HG03135 (cell line): ENCODE data around the gene NDNF.

Source experiments
- ATAC-seq: cut with Tn5 transposase; IDR thresholded peaks from one replicate; pipeline ENCODE4 v1.9.1; 2021; ENCODE audit warnings: mild to moderate bottlenecking, moderate library complexity; ENCODE audit not compliant: unreplicated experiment

Gene NDNF

DNA sequence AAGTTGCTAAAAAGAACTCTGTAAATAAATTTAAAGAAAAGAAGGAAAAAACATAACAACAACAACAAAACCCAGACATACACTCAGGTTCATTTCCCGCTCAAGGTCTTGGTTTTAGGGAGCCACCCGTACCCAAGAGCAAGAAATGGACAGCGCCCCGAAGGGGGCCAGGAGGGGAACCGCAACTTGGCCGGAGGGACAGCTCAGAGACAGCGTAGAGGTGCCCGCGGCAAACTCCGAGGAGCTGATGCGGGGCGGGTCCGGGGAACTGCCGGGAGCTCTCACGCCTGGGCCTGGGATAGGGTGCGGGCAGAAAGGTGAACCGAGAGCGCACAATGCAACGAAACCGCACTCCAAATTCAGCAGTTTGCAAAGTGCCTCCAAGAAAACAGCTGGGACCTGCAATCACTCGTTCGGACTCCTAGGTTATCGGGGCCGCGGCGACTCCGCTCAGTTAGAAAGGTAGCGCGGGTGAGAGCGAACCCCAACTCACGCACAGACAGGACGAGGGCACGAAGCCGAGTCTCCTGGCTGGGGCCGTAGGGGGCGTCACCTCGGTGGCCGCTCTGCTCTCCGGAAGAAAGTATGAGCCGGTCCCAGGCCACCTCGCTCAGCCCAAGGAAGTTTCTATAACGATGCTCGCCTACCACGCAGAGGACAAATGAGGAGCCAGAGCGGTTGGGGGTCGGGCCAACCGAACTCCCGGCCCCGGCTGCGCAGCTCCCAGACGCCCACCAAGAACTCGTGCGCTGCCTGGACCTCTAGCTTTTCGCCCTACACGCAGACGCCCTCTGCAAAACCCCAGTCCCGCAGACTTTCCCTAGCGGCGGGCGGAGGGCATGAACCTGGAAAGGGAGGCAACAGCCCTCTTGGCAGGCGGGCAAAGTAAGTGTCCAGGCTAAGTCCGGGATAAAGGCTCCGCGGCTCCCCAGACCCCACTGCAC is 1.4 kb downstream of the NDNF start:
- ATAC-seq: no peak

DNA sequence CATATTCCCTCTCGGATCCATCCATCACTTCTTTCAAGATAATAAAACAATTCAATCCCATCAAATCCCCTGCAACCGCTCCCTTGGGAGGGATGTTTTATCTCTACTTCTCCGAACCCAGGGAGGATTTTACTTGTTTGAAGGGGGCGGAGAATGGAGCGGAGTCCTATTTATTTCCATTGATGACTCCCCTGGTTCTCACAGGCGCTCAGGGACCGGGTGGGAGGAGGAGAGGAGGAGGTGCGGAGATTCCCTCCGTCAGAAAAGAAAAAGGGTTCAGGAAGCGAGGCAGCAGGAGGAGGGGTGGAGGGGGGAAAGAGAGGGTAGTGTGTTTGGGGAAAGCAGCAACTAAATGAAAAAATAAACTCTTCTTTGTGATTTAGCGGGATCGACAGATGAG is 2.1 kb downstream of the NDNF start:
- ATAC-seq: no peak

DNA sequence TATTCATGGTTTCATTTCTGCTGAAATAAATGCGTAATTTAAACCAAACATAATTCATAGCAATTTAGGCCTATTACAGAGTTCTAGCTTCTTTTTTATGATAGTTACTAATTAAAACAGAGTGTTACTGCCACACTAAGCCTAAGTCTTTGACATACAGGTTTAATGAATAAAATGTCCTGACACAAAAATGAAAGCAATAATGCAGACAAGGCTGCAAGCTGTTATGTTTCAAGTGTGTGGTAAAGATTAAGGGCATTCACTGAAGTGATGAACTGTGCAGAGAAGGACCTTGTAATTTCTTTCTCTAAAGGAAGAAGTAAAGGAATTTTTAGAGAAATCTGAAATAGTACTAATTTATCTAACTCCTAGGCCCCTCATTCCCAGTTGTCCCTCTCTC is 2.9 kb downstream of the NDNF start:
- no peak for ATAC-seq

- no peak for ATAC-seq
Observed at GRCh38 chr4:121064482-121064881, 7.9 kb downstream of the NDNF start.

- no peak for ATAC-seq
Observed at GRCh38 chr4:121062521-121062920, 9.8 kb downstream of the NDNF start.

- no peak for ATAC-seq
Observed at GRCh38 chr4:121061861-121062260, 10.5 kb downstream of the NDNF start.

DNA sequence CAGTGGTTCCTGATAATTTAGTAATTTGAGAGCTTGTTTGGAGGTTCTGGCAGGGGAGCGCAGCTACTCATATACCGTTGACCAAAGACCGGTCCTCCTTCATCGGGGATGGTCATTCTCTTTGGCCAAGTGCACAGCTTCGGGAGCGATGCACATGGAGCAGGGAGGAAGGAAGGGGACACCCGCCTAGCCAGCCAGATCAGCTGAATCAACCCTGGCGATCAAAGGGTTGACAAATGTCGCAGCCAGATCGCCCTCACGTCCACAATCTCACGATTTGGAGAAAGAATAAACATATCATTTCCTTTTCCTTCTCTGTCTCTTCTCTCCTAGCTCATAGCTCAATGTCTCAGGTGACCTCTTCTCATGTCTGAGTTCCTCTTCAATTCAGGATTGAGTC is 11.1 kb downstream of the NDNF start:
- ATAC-seq: no peak

DNA sequence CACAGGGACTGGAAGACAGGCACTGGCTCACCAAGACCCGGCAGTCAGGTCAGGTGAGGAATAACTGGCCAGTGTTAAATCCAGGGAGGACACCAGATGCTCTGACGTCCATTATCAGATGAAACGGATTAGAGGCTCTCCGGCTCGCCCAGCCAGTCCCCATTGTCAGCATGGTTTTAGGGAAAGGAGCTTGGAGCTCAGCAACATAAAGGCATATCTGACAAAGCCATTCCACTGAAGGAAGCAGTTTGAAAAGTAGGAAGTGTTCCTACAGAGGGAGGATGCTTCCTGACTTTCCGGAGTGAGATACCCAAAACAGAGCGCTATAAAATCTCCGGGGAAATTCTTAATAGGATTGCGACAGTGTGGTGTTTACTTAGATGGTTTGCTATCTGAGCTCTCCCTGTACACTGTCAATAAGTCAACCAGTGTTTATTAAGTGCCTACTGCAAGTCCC is 14.8 kb downstream of the NDNF start:
- no peak for ATAC-seq

DNA sequence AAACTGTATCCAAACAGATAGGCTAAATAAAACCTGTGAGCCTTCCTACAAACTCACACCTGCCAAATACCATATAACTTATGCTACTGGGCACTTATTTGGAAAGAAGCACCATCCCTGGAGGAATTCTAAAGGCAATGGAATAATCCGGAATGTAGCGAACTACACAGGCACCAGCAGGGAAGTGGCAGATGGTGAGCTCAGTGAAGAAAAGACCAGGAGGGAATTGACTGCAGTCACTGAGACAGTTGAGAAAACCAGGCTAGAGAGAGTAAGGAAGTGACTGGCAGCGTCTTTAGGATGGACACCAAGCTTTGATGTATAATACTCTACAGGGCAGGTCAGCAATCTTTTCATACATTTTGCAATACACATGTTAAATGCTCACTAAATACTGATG is 16.3 kb downstream of the NDNF start:
- no peak for ATAC-seq

- no peak for ATAC-seq
Observed at GRCh38 chr4:121054373-121054772, 18.0 kb downstream of the NDNF start.

- ATAC-seq: no peak
Observed at GRCh38 chr4:121053601-121054143, 18.7 kb downstream of the NDNF start.

GRCh38 chr4:121050300-121050699 is 22.0 kb downstream of the NDNF start:
- ATAC-seq: no peak

GRCh38 chr4:121049072-121049599 is 23.2 kb downstream of the NDNF start:
- ATAC-seq: no peak

- ATAC-seq: no peak
Observed at GRCh38 chr4:121048165-121048564, 24.2 kb downstream of the NDNF start.

DNA sequence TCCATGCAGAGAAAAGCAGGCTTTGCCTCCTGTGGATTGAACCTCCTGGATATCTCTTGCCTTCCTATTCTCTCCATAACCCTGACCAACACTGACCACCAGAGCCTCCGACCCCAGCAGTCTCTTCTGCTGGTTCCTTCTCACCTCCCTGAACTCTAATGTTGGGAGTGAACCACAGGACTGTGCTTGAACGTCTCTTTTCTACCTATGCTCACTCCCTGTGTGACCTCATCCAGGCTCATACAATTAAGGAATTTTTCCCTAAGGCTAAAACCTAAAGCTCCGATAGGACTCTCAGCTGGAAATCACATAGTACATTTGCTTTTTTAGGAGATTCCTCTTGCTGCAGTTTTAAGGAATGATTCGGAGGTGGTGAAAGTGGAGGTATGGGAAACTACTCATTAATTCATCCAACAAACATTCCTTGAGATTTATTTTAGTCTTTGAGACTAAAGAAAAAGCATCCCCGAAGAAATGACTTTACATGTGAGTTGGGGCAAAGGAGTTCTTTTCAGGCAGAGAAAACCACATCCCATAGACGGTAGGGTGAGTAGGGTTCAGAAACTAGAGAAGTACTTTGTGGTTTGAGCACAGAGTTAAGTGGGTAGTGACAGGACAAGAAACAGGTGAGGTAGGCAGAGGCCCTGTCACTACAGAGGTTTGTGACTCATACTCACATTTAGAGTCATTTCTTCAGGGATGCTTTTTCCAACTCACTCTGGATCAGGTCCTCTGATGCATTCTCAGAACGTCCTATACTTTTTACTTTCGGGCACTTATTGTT is 30.8 kb downstream of the NDNF start:
- ATAC-seq: peak; percentile 90

- no peak for ATAC-seq
Observed at GRCh38 chr4:121034017-121034416, 38.3 kb downstream of the NDNF start.

GRCh38 chr4:121030711-121031110 is 41.6 kb downstream of the NDNF start:
- ATAC-seq: no peak

DNA sequence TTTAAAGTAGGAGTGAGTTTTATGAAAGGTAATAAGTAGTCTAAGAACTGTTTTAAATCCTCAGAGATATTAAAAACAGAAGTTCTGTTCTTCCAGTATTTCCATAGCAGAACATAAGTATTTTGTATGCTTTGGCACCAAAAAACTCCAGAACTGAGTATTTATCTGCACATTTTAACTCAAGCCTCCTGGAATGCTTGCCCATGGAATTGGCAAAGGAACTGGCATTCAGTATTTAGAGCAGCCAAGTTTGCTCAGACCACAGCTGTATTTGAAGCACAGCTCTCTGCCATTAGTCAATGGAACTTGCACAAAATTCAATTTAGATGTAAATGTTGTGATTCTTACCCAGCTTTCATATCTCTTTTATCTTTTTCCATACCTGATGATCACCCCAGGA is 42.2 kb downstream of the NDNF start:
- no peak for ATAC-seq

GRCh38 chr4:121026034-121026433 is 46.3 kb downstream of the NDNF start:
- no peak for ATAC-seq

DNA sequence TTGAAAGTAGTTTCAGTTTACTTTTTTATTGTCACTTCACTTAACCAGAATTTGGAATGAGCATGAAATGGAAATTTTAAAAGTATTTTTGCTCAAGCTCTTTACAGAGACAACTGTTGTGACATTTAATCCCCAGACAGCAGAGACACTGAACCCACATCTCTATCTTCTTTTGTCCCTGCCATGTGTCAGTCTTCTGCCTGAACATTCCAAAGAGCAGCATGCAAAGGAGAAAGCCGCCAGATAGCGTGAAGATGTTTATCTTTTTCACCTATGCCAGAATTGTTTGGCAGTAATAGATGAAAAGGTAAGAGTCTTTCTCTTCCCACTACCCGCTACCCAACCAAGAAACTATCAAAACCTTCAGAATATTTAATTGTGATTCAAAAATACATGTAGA is 46.8 kb downstream of the NDNF start:
- ATAC-seq: no peak

DNA sequence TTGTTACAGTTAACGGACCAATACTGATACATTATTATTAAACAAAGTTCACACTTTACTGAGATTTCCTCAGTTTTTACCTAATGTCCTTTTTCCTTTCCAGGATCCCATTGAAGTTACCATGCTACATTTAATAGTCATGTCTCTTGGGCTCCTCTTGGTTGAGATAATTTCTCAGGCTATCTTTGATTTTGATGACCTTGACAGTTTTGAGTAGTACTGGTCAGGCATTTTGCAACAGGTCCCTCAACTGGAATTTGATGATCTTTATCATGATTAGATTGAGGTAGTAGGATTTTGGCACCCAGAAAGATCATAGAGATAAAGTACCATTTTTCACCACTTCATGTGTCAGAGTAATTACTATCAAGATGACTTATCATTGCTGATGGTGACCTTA is 53.8 kb downstream of the NDNF start:
- ATAC-seq: no peak
